GM23338 (cell line): ENCODE results near the gene ZNF678. TPM values are rescaled to one million over a fixed set of nuclear protein-coding genes. Genes with fewer than 3 reads are reported as not detected.
A peak's percentile ranks its signal among the peaks of the same experiment; 100 is the strongest.

Experiments used
- ATAC-seq: fragments of 200-7000 bp; cut with Tn5 transposase; 3 replicates; pipeline ENCODE4 v1.9.1; 2020
- DNase-seq: peaks from one replicate; pipeline ENCODE4 v3.0.0-alpha.2; 2015; ENCODE audit warnings: low spot score
- H2AFZ ChIP-seq: fragments of 200-600 bp; sonication (generic); 2 replicates; pipeline ENCODE4 v1.8.0; 2016; ENCODE audit warnings: antibody characterized with exemption, mild to moderate bottlenecking, moderate library complexity
- H3F3A ChIP-seq: fragments of 200-600 bp; sonication (generic); replicated peaks from 2 replicates; pipeline ENCODE4 v1.8.0; 2017; ENCODE audit warnings: antibody characterized with exemption, mixed run types, low read depth
- H3K27ac ChIP-seq: fragments of 200-600 bp; sonication (generic); 2 replicates; pipeline ENCODE4 v1.6.1; 2016; ENCODE audit warnings: low read depth
- H3K27me3 ChIP-seq: fragments of 200-600 bp; sonication (generic); 2 replicates; pipeline ENCODE4 v1.8.0; 2016; ENCODE audit warnings: mild to moderate bottlenecking, mixed run types, moderate library complexity; ENCODE audit not compliant: insufficient read depth
- H3K36me3 ChIP-seq: fragments of 200-600 bp; sonication (generic); 2 replicates; pipeline ENCODE4 v1.8.0; 2016; ENCODE audit warnings: mild to moderate bottlenecking; ENCODE audit not compliant: insufficient read depth
- H3K4me1 ChIP-seq: fragments of 200-600 bp; sonication (generic); 2 replicates; pipeline ENCODE4 v1.8.0; 2016; ENCODE audit warnings: mild to moderate bottlenecking, moderate library complexity; ENCODE audit not compliant: insufficient read depth
- H3K4me2 ChIP-seq: fragments of 200-600 bp; sonication (generic); 2 replicates; pipeline ENCODE4 v1.7.1; 2017; ENCODE audit warnings: mixed run types
- H3K4me3 ChIP-seq: fragments of 200-600 bp; sonication (generic); 2 replicates; pipeline ENCODE4 v1.6.1; 2016; ENCODE audit warnings: mixed run types
- H3K79me2 ChIP-seq: fragments of 200-600 bp; sonication (generic); replicated peaks from 2 replicates; pipeline ENCODE4 v1.8.0; 2017; ENCODE audit warnings: mild to moderate bottlenecking; ENCODE audit not compliant: insufficient read depth
- H3K9me2 ChIP-seq: fragments of 200-600 bp; sonication (generic); 2 replicates; pipeline ENCODE4 v1.8.0; 2017; ENCODE audit not compliant: insufficient read depth
- H4K20me1 ChIP-seq: fragments of 200-600 bp; sonication (generic); replicated peaks from 2 replicates; pipeline ENCODE4 v1.8.0; 2017; ENCODE audit warnings: mild to moderate bottlenecking; ENCODE audit not compliant: insufficient read depth
- H3K27ac Mint-ChIP-seq: 2 replicates; pipeline ENCODE4 v1.8.0; 2020; ENCODE audit warnings: inconsistent platforms, mild to moderate bottlenecking, moderate library complexity, mixed read lengths
- H3K27me3 Mint-ChIP-seq: 3 replicates; pipeline ENCODE4 v1.8.0; 2022; ENCODE audit warnings: low read depth, mild to moderate bottlenecking, moderate library complexity, mixed read lengths, inconsistent platforms; ENCODE audit not compliant: insufficient read depth, poor library complexity
- H3K36me3 Mint-ChIP-seq: 3 replicates; pipeline ENCODE4 v1.8.0; 2021; ENCODE audit warnings: low read depth, mild to moderate bottlenecking, inconsistent platforms, moderate library complexity, mixed read lengths
- H3K4me1 Mint-ChIP-seq: 3 replicates; pipeline ENCODE4 v1.8.0; 2020; ENCODE audit warnings: mild to moderate bottlenecking, inconsistent platforms, mixed read lengths
- H3K4me3 Mint-ChIP-seq: 3 replicates; pipeline ENCODE4 v1.8.0; 2021; ENCODE audit warnings: moderate library complexity, mild to moderate bottlenecking, inconsistent platforms, mixed read lengths
- H3K9me3 Mint-ChIP-seq: 3 replicates; pipeline ENCODE4 v1.8.0; 2020; ENCODE audit warnings: moderate library complexity, mild to moderate bottlenecking, inconsistent platforms, mixed read lengths
- CREB1 ChIP-seq: fragments of 250-450 bp; sonication (Bioruptor Pico); IDR thresholded peaks from 2 replicates; pipeline ENCODE4 v1.5.0; 2020; ENCODE audit warnings: low read depth, mild to moderate bottlenecking, moderate library complexity
- EZH2 ChIP-seq: fragments of 200-600 bp; sonication (generic); IDR thresholded peaks from one replicate; pipeline ENCODE4 v1.8.0; 2017; ENCODE audit warnings: antibody characterized with exemption, mild to moderate bottlenecking, low read depth; ENCODE audit not compliant: unreplicated experiment
- EZH2phosphoT487 ChIP-seq: fragments of 200-600 bp; sonication (generic); IDR thresholded peaks from one replicate; pipeline ENCODE4 v1.8.1; 2018; ENCODE audit warnings: antibody characterized with exemption; ENCODE audit not compliant: unreplicated experiment
- JUNB ChIP-seq: IDR thresholded peaks from one replicate; pipeline ENCODE4 v1.6.1; 2016; ENCODE audit warnings: antibody characterized with exemption; ENCODE audit not compliant: unreplicated experiment
- NANOG ChIP-seq: IDR thresholded peaks from 2 replicates; pipeline ENCODE4 v1.6.1; 2016; ENCODE audit warnings: antibody characterized with exemption, borderline replicate concordance
- POLR2AphosphoS5 ChIP-seq: IDR thresholded peaks from 2 replicates; pipeline ENCODE4 v1.6.1; 2016; ENCODE audit warnings: antibody characterized with exemption, low read depth
- STAT1 ChIP-seq: IDR thresholded peaks from one replicate; pipeline ENCODE4 v1.6.1; 2016; ENCODE audit warnings: antibody characterized with exemption; ENCODE audit not compliant: unreplicated experiment
- ZNF114 ChIP-seq: fragments of 250-450 bp; sonication (Bioruptor Pico); IDR thresholded peaks from 2 replicates; pipeline ENCODE4 v1.5.0; 2020; ENCODE audit warnings: mild to moderate bottlenecking, moderate library complexity
- ZNF331 ChIP-seq: fragments of 250-450 bp; sonication (Bioruptor Pico); IDR thresholded peaks from 2 replicates; pipeline ENCODE4 v1.5.0; 2020; ENCODE audit warnings: low read depth, mild to moderate bottlenecking, moderate library complexity
- polyA plus RNA-seq: library from polyadenylated mRNA; unstranded; fragments of >200 nt; fragmentation: Nextera tagmentation; extraction: Ambion mirVana; gene quantifications from 2 replicates; pipeline ENCODE4 v1.2.1, GENCODE V29; 2016
- total RNA-seq: library from RNA; depleted of rRNA; stranded (reverse); fragments of >200 nt; shearing (Covaris generic); gene quantifications from 2 replicates; pipeline ENCODE4 v1.2.3, GENCODE V29; 2014
- TF ChIP-seq, protein P1 (sequence below): IDR thresholded peaks from 2 replicates; pipeline ENCODE4 v1.6.1; 2016; ENCODE audit warnings: antibody characterized with exemption
- TF ChIP-seq, protein P2 (sequence below), 2 experiments: fragments of 200-600 bp in 1 of 2; sonication (generic) in 1 of 2; conservative IDR thresholded peaks; 2 replicates each; pipeline versions ENCODE4 v1.5.1 to v1.6.1; 2016 to 2017; ENCODE audit warnings: antibody characterized with exemption in 2 of 2, low read depth in 2 of 2, mild to moderate bottlenecking in 2 of 2, moderate library complexity in 1 of 2
- TF ChIP-seq, protein P3 (sequence below): fragments of 250-450 bp; sonication (Bioruptor Pico); IDR thresholded peaks from 2 replicates; pipeline ENCODE4 v1.5.0; 2020; ENCODE audit warnings: mild to moderate bottlenecking, moderate library complexity
- TF ChIP-seq, protein P4 (sequence below): IDR thresholded peaks from one replicate; pipeline ENCODE4 v1.6.1; 2018; ENCODE audit warnings: antibody characterized with exemption; ENCODE audit not compliant: unreplicated experiment

ZNF678 gene
- total and polyA plus RNA-seq, 2 experiments from 2014 or later: 8.6 to 60.0 TPM

DNA sequence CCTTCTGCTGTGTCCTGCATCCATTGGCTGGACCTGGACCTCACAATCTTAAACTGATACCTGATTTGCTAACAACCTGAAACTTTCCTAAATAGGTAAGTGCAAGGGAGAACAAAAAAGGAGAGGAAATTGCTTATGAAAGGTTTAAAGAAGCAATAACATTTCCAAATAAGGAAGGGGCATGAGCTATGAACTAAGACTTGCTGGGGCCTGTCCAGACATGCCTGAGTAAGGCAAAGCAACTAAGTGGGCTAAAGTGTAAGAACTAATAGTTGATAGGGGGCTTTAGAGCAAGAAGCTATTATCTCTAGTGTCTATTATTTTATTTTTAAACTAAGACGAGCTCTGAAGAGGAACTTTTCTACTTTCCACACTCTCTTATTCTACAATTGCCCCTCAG, 160.1 kb downstream of the ZNF678 start:
- Histone ChIP-seq H2AFZ (no peak overlapping the region), H3K36me3 (no peaks in the 10 kb centered on the region), H3K79me2 (no peaks in the 10 kb centered on the region), H4K20me1 (no peaks in the 10 kb centered on the region), H3K9me2 (0 out of 2 replicates have a peak, but pooled peaks cover 4% of the 10 kb centered on the region), H3K27me3 (no peaks in the 10 kb centered on the region), H3K4me1 (no peaks in the 10 kb centered on the region), H3K4me2 (no peak overlapping the region), H3F3A (no peaks in the 10 kb centered on the region), H3K4me3 (no peak overlapping the region), H3K27ac (no peak overlapping the region)
- TF ChIP-seq, protein P1, sequence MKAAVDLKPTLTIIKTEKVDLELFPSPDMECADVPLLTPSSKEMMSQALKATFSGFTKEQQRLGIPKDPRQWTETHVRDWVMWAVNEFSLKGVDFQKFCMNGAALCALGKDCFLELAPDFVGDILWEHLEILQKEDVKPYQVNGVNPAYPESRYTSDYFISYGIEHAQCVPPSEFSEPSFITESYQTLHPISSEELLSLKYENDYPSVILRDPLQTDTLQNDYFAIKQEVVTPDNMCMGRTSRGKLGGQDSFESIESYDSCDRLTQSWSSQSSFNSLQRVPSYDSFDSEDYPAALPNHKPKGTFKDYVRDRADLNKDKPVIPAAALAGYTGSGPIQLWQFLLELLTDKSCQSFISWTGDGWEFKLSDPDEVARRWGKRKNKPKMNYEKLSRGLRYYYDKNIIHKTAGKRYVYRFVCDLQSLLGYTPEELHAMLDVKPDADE: no peak
- TF ChIP-seq, protein P2, sequence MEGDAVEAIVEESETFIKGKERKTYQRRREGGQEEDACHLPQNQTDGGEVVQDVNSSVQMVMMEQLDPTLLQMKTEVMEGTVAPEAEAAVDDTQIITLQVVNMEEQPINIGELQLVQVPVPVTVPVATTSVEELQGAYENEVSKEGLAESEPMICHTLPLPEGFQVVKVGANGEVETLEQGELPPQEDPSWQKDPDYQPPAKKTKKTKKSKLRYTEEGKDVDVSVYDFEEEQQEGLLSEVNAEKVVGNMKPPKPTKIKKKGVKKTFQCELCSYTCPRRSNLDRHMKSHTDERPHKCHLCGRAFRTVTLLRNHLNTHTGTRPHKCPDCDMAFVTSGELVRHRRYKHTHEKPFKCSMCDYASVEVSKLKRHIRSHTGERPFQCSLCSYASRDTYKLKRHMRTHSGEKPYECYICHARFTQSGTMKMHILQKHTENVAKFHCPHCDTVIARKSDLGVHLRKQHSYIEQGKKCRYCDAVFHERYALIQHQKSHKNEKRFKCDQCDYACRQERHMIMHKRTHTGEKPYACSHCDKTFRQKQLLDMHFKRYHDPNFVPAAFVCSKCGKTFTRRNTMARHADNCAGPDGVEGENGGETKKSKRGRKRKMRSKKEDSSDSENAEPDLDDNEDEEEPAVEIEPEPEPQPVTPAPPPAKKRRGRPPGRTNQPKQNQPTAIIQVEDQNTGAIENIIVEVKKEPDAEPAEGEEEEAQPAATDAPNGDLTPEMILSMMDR (conservative IDR thresholded peaks at IDR 0.05; ENCODE audit: low read depth in 2 of 2): no peak
- TF ChIP-seq STAT1: no peak
- no peak for TF ChIP-seq EZH2
- no peak for TF ChIP-seq POLR2AphosphoS5
- TF ChIP-seq, protein P3, sequence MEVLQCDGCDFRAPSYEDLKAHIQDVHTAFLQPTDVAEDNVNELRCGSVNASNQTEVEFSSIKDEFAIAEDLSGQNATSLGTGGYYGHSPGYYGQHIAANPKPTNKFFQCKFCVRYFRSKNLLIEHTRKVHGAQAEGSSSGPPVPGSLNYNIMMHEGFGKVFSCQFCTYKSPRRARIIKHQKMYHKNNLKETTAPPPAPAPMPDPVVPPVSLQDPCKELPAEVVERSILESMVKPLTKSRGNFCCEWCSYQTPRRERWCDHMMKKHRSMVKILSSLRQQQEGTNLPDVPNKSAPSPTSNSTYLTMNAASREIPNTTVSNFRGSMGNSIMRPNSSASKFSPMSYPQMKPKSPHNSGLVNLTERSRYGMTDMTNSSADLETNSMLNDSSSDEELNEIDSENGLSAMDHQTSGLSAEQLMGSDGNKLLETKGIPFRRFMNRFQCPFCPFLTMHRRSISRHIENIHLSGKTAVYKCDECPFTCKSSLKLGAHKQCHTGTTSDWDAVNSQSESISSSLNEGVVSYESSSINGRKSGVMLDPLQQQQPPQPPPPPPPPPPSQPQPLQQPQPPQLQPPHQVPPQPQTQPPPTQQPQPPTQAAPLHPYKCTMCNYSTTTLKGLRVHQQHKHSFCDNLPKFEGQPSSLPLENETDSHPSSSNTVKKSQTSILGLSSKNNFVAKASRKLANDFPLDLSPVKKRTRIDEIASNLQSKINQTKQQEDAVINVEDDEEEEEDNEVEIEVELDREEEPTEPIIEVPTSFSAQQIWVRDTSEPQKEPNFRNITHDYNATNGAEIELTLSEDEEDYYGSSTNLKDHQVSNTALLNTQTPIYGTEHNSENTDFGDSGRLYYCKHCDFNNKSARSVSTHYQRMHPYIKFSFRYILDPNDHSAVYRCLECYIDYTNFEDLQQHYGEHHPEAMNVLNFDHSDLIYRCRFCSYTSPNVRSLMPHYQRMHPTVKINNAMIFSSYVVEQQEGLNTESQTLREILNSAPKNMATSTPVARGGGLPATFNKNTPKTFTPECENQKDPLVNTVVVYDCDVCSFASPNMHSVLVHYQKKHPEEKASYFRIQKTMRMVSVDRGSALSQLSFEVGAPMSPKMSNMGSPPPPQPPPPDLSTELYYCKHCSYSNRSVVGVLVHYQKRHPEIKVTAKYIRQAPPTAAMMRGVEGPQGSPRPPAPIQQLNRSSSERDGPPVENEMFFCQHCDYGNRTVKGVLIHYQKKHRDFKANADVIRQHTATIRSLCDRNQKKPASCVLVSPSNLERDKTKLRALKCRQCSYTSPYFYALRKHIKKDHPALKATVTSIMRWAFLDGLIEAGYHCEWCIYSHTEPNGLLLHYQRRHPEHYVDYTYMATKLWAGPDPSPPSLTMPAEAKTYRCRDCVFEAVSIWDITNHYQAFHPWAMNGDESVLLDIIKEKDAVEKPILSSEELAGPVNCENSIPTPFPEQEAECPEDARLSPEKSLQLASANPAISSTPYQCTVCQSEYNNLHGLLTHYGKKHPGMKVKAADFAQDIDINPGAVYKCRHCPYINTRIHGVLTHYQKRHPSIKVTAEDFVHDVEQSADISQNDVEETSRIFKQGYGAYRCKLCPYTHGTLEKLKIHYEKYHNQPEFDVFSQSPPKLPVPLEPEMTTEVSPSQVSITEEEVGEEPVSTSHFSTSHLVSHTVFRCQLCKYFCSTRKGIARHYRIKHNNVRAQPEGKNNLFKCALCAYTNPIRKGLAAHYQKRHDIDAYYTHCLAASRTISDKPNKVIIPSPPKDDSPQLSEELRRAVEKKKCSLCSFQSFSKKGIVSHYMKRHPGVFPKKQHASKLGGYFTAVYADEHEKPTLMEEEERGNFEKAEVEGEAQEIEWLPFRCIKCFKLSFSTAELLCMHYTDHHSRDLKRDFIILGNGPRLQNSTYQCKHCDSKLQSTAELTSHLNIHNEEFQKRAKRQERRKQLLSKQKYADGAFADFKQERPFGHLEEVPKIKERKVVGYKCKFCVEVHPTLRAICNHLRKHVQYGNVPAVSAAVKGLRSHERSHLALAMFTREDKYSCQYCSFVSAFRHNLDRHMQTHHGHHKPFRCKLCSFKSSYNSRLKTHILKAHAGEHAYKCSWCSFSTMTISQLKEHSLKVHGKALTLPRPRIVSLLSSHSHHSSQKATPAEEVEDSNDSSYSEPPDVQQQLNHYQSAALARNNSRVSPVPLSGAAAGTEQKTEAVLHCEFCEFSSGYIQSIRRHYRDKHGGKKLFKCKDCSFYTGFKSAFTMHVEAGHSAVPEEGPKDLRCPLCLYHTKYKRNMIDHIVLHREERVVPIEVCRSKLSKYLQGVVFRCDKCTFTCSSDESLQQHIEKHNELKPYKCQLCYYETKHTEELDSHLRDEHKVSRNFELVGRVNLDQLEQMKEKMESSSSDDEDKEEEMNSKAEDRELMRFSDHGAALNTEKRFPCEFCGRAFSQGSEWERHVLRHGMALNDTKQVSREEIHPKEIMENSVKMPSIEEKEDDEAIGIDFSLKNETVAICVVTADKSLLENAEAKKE: no peak
- TF ChIP-seq EZH2phosphoT487: no peak
- TF ChIP-seq NANOG: no peak
- TF ChIP-seq, protein P4, sequence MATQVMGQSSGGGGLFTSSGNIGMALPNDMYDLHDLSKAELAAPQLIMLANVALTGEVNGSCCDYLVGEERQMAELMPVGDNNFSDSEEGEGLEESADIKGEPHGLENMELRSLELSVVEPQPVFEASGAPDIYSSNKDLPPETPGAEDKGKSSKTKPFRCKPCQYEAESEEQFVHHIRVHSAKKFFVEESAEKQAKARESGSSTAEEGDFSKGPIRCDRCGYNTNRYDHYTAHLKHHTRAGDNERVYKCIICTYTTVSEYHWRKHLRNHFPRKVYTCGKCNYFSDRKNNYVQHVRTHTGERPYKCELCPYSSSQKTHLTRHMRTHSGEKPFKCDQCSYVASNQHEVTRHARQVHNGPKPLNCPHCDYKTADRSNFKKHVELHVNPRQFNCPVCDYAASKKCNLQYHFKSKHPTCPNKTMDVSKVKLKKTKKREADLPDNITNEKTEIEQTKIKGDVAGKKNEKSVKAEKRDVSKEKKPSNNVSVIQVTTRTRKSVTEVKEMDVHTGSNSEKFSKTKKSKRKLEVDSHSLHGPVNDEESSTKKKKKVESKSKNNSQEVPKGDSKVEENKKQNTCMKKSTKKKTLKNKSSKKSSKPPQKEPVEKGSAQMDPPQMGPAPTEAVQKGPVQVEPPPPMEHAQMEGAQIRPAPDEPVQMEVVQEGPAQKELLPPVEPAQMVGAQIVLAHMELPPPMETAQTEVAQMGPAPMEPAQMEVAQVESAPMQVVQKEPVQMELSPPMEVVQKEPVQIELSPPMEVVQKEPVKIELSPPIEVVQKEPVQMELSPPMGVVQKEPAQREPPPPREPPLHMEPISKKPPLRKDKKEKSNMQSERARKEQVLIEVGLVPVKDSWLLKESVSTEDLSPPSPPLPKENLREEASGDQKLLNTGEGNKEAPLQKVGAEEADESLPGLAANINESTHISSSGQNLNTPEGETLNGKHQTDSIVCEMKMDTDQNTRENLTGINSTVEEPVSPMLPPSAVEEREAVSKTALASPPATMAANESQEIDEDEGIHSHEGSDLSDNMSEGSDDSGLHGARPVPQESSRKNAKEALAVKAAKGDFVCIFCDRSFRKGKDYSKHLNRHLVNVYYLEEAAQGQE: no peak
- TF ChIP-seq JUNB: no peak
- no peak for TF ChIP-seq ZNF331 (CRISPR knock-in tag)
- TF ChIP-seq CREB1 (CRISPR knock-in tag): no peak
- no peak for TF ChIP-seq ZNF114 (CRISPR knock-in tag)
- DNase-seq: no peak
- peaks cover 56% of the 10 kb centered on the region for H3K36me3 Mint-ChIP-seq
- peak overlapping the region; percentile 73; the same call in 1 of the 2 replicates for H3K27ac Mint-ChIP-seq
- peaks cover 67% of the 10 kb centered on the region for H3K9me3 Mint-ChIP-seq
- ATAC-seq: no peak
- peaks cover 11% of the 10 kb centered on the region for H3K4me1 Mint-ChIP-seq
- H3K27me3 Mint-ChIP-seq: peaks cover 20% of the 10 kb centered on the region
- no peak overlapping the region for H3K4me3 Mint-ChIP-seq
